Measurements from ENCODE around the gene HOGA1. TPM values are rescaled to one million over a fixed set of nuclear protein-coding genes. Genes with fewer than 3 reads are reported as not detected.

Gene HOGA1
- total and polyA plus RNA-seq, 2 of the 13 experiments (the other 11 are each of a cell fraction or from before 2014, with no cell fraction given), result 7.6 to 19.5 TPM

DNA sequence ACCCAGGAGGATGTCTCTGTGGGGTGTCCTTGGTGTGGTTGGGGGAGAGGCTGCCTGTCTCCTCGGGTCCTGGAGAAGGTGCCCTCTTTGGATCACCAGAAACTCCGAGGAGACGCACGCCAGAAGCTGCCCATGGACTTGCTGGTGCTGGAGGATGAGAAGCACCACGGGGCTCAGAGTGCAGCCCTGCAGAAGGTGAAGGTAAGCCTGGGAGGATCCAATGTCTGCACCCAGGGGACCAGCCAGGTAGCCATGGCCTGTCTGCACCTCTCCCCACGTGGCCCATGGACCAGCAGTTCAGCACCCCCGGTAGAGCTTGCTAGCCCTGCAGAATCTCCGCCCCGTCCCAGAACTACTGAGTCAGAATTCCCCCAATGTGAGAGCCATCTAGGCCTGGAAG, 6.5 kb upstream of the HOGA1 start (continued):
- TF ChIP-seq ZFP36L2 (CRISPR knock-in tag; IDR thresholded peaks at IDR 0.05), result no peak

DNA sequence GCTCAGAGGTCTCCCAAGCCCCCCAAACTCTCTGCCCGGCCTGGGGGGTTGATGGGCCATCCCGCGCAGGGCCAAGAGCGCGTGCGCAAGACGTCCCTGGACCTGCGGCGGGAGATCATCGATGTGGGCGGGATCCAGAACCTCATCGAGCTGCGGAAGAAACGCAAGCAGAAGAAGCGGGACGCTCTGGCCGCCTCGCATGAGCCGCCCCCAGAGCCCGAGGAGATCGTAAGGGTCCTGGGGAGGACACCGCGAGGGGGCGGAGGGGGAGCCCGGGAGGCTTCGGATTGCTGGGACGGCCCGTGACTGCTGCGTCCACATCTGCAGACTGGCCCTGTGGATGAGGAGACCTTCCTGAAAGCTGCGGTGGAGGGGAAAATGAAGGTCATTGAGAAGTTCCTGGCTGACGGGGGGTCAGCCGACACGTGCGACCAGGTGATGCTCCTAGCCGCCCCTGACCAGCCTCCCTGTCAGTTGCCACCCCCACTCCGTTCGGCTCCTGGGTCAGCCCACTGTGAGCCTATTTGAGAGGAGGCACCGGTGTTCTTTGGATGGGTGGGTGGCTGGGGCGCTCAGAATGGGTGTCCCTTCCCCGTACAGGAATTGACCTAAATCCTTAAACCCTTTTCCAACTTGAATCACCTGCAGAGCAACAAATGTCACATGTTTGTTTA, 5.9 kb upstream of the HOGA1 start:
- Histone ChIP-seq H3K9me3 (ENCODE audit: low read length) (no peaks in the 10 kb centered on the region), H4K20me1 (ENCODE audit: insufficient read depth, low read length) (no peaks in the 10 kb centered on the region), H3K27ac (ENCODE audit: extremely low read length, insufficient read depth, low read length) (no peak overlapping the region), H3K9ac (ENCODE audit: insufficient read depth, low read depth, low read length) (no peak overlapping the region), H2AFZ (ENCODE audit: low read length) (no peak overlapping the region), H3K4me3 (replicated peaks in 1 of 3; ENCODE audit: insufficient read depth in 1 of 3, low read depth in 2 of 3, low read length in 3 of 3) (no peak overlapping the region), H3K4me1 (ENCODE audit: insufficient read depth, low read length) (peaks cover 18% of the 10 kb centered on the region), H3K79me2 (ENCODE audit: insufficient read depth, low read length) (no peaks in the 10 kb centered on the region), H3K4me2 (ENCODE audit: low read depth, low read length) (no peak overlapping the region), H3K27me3 (ENCODE audit: control insufficient read depth in 1 of 2, insufficient read depth in 2 of 2, low read length in 2 of 2) (peaks cover 0 to 12% of the 10 kb centered on the region in 2 experiments; a peak in 1 of 5 replicates), H3K36me3 (replicated peaks in 1 of 2; ENCODE audit: control insufficient read depth in 1 of 2, insufficient read depth in 2 of 2, low read length in 2 of 2) (no peaks in the 10 kb centered on the region)
- CTCF ChIA-PET (ENCODE audit: low intra/inter-chr PET ratio, low total read pairs), result no interaction called here
- POLR2A ChIA-PET, result no interaction called here
- no peak for DNase-seq (ENCODE audit: low spot score)
- ATAC-seq, result no peak
- intact Hi-C loops (cut with micrococcal nuclease; ENCODE audit: unreplicated experiment) (no loop called here), in situ Hi-C loops (cut with HindIII; ENCODE audit: extremely low pct_ligation_motif_present, low pct_unique_long_range_greater_than_20kb) (no loop called here)
- no peak for FAIRE-seq
- BruUV-seq (replicated peaks), result no TSS peak
- 84% methylated on average over 33 of the region's 40 CpGs for WGBS (ENCODE audit: low lambda C conversion rate)
- TF ChIP-seq TRIM24 (CRISPR knock-in tag; IDR thresholded peaks at IDR 0.05), result no peak
- no peak for TF ChIP-seq FIP1L1 (IDR thresholded peaks at IDR 0.05; ENCODE audit: borderline replicate concordance, insufficient read depth, low read depth, low read length)
- no peak for TF ChIP-seq IKZF4 (CRISPR knock-in tag; IDR thresholded peaks at IDR 0.05; ENCODE audit: borderline replicate concordance, low read depth, not compliant biosample characterization)
- TF ChIP-seq, protein P1, sequence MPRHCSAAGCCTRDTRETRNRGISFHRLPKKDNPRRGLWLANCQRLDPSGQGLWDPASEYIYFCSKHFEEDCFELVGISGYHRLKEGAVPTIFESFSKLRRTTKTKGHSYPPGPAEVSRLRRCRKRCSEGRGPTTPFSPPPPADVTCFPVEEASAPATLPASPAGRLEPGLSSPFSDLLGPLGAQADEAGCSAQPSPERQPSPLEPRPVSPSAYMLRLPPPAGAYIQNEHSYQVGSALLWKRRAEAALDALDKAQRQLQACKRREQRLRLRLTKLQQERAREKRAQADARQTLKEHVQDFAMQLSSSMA (CRISPR knock-in tag; IDR thresholded peaks at IDR 0.05), result no peak
- TF ChIP-seq, protein P2, sequence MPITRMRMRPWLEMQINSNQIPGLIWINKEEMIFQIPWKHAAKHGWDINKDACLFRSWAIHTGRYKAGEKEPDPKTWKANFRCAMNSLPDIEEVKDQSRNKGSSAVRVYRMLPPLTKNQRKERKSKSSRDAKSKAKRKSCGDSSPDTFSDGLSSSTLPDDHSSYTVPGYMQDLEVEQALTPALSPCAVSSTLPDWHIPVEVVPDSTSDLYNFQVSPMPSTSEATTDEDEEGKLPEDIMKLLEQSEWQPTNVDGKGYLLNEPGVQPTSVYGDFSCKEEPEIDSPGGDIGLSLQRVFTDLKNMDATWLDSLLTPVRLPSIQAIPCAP (CRISPR knock-in tag; IDR thresholded peaks at IDR 0.05; ENCODE audit: low read depth), result no peak
- no peak for TF ChIP-seq MTF1 (CRISPR knock-in tag; IDR thresholded peaks at IDR 0.05)
- TF ChIP-seq ZNF326 (CRISPR knock-in tag; IDR thresholded peaks at IDR 0.05; ENCODE audit: borderline replicate concordance), result no peak
- TF ChIP-seq ZSCAN25 (CRISPR knock-in tag; IDR thresholded peaks at IDR 0.05), result no peak
- TF ChIP-seq POLR2A (IDR thresholded peaks at IDR 0.05; ENCODE audit: insufficient read depth in 1 of 2, low read depth in 2 of 2, low read length in 2 of 2), result no peak
- TF ChIP-seq TBL1XR1 (IDR thresholded peaks at IDR 0.05; ENCODE audit: borderline replicate concordance, low read length, partially characterized antibody), result no peak
- TF ChIP-seq SOX5 (CRISPR knock-in tag; IDR thresholded peaks at IDR 0.05; ENCODE audit: borderline replicate concordance), result no peak
- TF ChIP-seq HNRNPH1 (optimal IDR thresholded peaks at IDR 0.05; ENCODE audit: low read depth, low read length), result no peak
- TF ChIP-seq ZNF589 (CRISPR knock-in tag; conservative IDR thresholded peaks at IDR 0.05), result no peak
- TF ChIP-seq, protein P3, sequence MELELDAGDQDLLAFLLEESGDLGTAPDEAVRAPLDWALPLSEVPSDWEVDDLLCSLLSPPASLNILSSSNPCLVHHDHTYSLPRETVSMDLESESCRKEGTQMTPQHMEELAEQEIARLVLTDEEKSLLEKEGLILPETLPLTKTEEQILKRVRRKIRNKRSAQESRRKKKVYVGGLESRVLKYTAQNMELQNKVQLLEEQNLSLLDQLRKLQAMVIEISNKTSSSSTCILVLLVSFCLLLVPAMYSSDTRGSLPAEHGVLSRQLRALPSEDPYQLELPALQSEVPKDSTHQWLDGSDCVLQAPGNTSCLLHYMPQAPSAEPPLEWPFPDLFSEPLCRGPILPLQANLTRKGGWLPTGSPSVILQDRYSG (CRISPR knock-in tag; IDR thresholded peaks at IDR 0.05), result no peak
- TF ChIP-seq ZNF713 (CRISPR knock-in tag; IDR thresholded peaks at IDR 0.05), result no peak
- no peak for TF ChIP-seq POLR2AphosphoS5 (IDR thresholded peaks at IDR 0.05; ENCODE audit: low read depth, low read length)
- TF ChIP-seq, protein P4, sequence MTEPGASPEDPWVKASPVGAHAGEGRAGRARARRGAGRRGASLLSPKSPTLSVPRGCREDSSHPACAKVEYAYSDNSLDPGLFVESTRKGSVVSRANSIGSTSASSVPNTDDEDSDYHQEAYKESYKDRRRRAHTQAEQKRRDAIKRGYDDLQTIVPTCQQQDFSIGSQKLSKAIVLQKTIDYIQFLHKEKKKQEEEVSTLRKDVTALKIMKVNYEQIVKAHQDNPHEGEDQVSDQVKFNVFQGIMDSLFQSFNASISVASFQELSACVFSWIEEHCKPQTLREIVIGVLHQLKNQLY (CRISPR knock-in tag; IDR thresholded peaks at IDR 0.05), result no peak
- TF ChIP-seq ZNF569 (CRISPR knock-in tag; IDR thresholded peaks at IDR 0.05; ENCODE audit: borderline replicate concordance), result no peak

Measured in HepG2 (cell line).